H1 (cell line): ENCODE measurements around the gene PSKH1. TPM values are rescaled to one million over a fixed set of nuclear protein-coding genes. Genes with fewer than 3 reads are reported as not detected.

Experiments
- ATF3 ChIP-seq: IDR thresholded peaks from 2 replicates; pipeline ENCODE4 v1.6.1; 2011; ENCODE audit warnings: low read depth, mild to moderate bottlenecking, low read length; ENCODE audit not compliant: insufficient read depth
- CBX8 ChIP-seq: fragments of 300-800, 300-1000 bp; sonication (generic); IDR thresholded peaks from 2 replicates; pipeline ENCODE4 v1.7.1; 2016; ENCODE audit warnings: low read depth, low read length, borderline replicate concordance
- CEBPB ChIP-seq: IDR thresholded peaks from 2 replicates; pipeline ENCODE4 v1.6.1; 2012; ENCODE audit warnings: low read depth, low read length
- KDM4A ChIP-seq: IDR thresholded peaks from one replicate; pipeline ENCODE4 v1.7.1; 2012; ENCODE audit warnings: low read depth, mild to moderate bottlenecking, moderate library complexity, low read length, inconsistent platforms; ENCODE audit not compliant: severe bottlenecking
- PHF8 ChIP-seq: fragments of 200-600 bp; sonication (generic); conservative IDR thresholded peaks from 2 replicates; pipeline ENCODE4 v1.7.1; 2012; ENCODE audit warnings: low read depth, mild to moderate bottlenecking, inconsistent platforms, low read length, moderate library complexity
- SP2 ChIP-seq: IDR thresholded peaks from 2 replicates; pipeline ENCODE4 v1.6.1; 2012; ENCODE audit warnings: mild to moderate bottlenecking, low read length, inconsistent platforms
- TEAD4 ChIP-seq: IDR thresholded peaks from 2 replicates; pipeline ENCODE4 v1.6.1; 2012; ENCODE audit warnings: low read depth, low read length, inconsistent platforms, mixed read lengths
- USF2 ChIP-seq: IDR thresholded peaks from 2 replicates; pipeline ENCODE4 v1.6.1; 2011; ENCODE audit warnings: low read length, improper control_type of control experiment
- polyA plus RNA-seq, 7 experiments: library from polyadenylated mRNA; depleted of rRNA in 3 of 7; stranded (reverse) in 5 of 7; unstranded in 2 of 7; fragments of >200 nt in 5 of 7; fragments of 200-250 nt in 2 of 7; gene quantifications; 1 replicate in 5 of 7; 2 replicates in 1 of 7; 4 replicates in 1 of 7; pipeline versions ENCODE4 v1.2.1 to v1.2.3, GENCODE V29; 2011 to 2013; ENCODE audit warnings: missing spikeins in 2 of 7, mixed read lengths in 2 of 7
- total RNA-seq: library from RNA; stranded (reverse); fragmentation: NEBNext Ultra II Directional; extraction: Animal tissue kit (Norgen Biotek cat#: 25700); gene quantifications from 2 replicates; pipeline ENCODE4 v1.2.1, GENCODE V29; 2021

PSKH1 gene
- total and polyA plus RNA-seq, 2 of the 8 experiments (the other 6 are each of a cell fraction or from before 2014, with no cell fraction given): 24.8 to 51.0 TPM

GRCh38 chr16:67975321-67976105, 82.5 kb downstream of the PSKH1 start (continued):
- TF ChIP-seq USF2 (no peak), KDM4A (no peak), CEBPB (no peak), ATF3 (no peak), TEAD4 (no peak), PHF8 (no peak), CBX8 (no peak), SP2 (no peak)
